VCaP (cell line): Measurements from ENCODE around the gene PPP1R14B.

ENCODE experiments used
- H3K27ac ChIP-seq: fragments of 450-650 bp; 2 replicates; pipeline ENCODE4 v1.5.1; 2017
- TF ChIP-seq, protein P1 (sequence below): fragments of 450-650 bp; conservative IDR thresholded peaks from 2 replicates; pipeline ENCODE4 v1.5.1; 2017; ENCODE audit warnings: mild to moderate bottlenecking, moderate library complexity

The PPP1R14B gene

DNA sequence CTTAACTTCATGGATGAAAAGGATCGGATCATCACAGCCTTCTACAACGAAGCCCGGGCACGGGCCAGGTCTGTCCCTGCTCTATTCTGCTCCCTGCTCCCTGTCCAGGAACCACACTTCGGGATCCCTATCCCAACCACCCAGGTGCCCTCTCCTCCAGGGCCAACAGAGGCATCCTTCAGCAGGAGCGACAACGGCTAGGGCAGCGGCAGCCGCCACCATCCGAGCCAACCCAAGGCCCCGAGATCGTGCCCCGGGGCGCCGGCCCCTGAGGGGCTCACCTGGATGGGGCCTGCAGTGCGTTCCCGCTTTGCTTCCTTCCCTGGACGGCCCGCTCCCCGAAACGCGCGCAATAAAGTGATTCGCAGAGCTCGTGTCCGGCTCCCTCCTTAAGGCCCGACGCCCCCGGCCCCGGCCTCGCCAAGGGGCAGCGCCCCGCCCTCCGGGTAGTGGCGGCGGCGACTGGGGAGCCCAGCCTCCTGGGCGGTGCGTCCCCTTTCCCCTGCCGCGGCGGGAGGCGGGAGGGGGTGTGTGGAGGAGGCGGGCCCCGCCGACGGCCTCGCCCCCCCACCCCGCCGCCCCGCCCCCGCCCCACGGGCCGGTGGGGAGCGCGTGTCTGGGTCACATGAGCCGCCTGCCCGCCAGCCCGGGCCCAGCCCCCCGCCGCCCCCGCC is 12.7 kb downstream of the PPP1R14B start, which contains the start of gene VEGFB:
Gene VEGFB (plus strand): TSS at position 672 of the 674 bp plus-strand sequence. CDS start 250 bp downstream, outside the sequence.
- H3K27ac ChIP-seq, result peak within 1 kb of the TSS; percentile 95
- TF ChIP-seq, protein P1, sequence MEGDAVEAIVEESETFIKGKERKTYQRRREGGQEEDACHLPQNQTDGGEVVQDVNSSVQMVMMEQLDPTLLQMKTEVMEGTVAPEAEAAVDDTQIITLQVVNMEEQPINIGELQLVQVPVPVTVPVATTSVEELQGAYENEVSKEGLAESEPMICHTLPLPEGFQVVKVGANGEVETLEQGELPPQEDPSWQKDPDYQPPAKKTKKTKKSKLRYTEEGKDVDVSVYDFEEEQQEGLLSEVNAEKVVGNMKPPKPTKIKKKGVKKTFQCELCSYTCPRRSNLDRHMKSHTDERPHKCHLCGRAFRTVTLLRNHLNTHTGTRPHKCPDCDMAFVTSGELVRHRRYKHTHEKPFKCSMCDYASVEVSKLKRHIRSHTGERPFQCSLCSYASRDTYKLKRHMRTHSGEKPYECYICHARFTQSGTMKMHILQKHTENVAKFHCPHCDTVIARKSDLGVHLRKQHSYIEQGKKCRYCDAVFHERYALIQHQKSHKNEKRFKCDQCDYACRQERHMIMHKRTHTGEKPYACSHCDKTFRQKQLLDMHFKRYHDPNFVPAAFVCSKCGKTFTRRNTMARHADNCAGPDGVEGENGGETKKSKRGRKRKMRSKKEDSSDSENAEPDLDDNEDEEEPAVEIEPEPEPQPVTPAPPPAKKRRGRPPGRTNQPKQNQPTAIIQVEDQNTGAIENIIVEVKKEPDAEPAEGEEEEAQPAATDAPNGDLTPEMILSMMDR, result no peak

GRCh38 chr11:64232967-64233315 is 13.8 kb downstream of the PPP1R14B start:
- TF ChIP-seq, protein P1, result no peak
- peak overlapping the region; percentile 95 for H3K27ac ChIP-seq

DNA sequence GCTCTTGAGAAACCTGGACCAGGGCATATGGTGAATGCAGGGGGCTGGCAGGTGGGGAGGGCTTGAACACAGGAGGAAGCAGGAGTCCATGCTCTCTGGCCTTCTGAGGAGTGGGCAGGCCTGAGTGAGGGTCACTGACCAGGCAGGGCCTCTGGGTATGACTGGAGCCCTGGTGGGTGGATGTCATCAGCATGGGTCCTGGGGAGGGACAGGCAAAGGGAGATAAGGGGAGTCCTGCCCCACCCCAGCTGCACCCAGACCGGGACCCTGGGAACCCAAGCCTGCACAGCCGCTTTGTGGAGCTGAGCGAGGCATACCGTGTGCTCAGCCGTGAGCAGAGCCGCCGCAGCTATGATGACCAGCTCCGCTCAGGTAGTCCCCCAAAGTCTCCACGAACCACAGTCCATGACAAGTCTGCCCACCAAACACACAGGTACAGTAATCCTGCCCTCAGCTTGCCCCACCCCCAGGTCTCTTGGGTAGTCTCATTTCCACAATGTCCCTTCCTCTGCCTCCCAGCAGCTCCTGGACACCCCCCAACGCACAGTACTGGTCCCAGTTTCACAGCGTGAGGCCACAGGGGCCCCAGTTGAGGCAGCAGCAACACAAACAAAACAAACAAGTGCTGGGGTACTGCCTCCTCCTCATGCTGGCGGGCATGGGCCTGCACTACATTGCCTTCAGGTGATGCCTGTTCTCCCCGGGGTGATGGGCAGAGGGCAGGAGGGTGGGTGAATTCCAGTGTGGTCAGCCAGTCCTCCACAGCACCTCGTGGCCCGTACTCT is 14.4 kb downstream of the PPP1R14B start:
- TF ChIP-seq, protein P1, result no peak
- peak overlapping the region; percentile 95 for H3K27ac ChIP-seq

DNA sequence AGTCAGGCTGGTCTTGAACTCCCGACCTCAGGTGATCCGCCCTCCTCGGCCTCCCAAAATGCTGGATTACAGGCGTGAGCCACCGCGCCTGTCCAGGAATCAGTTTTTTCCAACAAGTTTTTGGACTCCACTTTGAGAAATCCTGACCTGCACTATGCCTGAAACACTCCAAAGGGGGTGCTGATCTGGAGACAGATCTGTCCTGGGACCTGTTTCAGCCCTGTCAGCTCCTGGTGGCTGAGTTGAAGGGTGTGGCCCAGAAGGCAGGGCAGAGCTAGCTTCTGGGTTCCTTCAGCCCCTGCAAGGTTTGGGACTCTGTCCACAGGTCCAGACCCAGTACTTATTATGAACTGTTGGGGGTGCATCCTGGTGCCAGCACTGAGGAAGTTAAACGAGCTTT is 15.2 kb downstream of the PPP1R14B start:
- TF ChIP-seq, protein P1, result no peak
- peak overlapping the region; percentile 94; the same call in 1 of the 2 replicates for H3K27ac ChIP-seq

- H3K27ac ChIP-seq, result peak overlapping the region; percentile 94
- TF ChIP-seq, protein P1, result no peak
These were observed 15.8 kb downstream of the PPP1R14B start for GRCh38 chr11:64230985-64231365.

DNA sequence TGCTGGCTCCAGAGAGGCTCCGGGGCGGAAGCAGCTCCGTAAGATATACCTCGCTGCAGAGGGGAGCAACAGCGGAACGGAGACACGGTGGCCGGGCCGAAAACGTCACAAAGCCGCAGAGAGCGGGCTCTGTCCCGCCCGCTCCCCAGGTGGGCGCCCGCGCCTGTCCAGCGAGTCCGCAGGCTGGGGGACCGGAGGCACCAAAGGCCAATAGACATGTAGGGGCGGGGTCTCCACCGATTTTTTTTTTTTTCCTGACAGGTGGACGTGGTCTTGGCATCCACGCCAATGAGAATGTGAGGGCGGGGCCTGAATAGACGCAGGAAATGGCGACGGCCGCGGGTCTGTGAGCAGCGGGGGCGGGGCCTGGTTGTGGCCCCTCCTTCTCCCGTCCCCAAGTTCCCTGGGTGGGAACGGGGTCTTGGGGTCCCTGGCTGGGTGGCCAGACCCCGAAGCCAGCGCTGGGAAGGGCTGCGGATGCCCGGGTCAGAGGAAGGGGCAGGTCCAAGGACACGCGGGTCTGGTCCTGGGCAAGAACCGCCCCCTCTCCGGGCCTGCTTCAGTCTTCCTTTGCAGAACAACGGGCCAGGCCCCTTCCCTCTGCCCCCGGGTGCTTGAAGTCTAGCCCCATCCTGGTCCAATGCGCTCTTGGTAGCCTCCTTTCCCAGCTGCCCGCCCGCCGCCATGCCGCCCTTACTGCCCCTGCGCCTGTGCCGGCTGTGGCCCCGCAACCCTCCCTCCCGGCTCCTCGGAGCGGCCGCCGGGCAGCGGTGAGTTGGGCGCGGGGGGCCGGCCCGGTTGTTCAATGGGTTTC is 16.4 kb downstream of the PPP1R14B start, which contains the start of gene DNAJC4:
Gene DNAJC4 (plus strand): TSS at position 378 of the 814 bp plus-strand sequence. CDS start 307 bp downstream, at position 685.
- TF ChIP-seq, protein P1, result no peak; the same call in 1 of the 2 replicates
- H3K27ac ChIP-seq, result peak within 1 kb of the TSS; percentile 94
